ENCODE data around the gene INTS3.
A peak's percentile ranks its signal among the peaks of the same experiment; 100 is the strongest.

INTS3 gene

GRCh38 chr1:153800516-153800915 is 72.7 kb downstream of the INTS3 start:
- no peak overlapping the region for H3K27ac ChIP-seq
- H3K4me3 ChIP-seq, result no peak overlapping the region
- no peaks in the 10 kb centered on the region for H3K4me1 ChIP-seq
- peak in 1 of 2 donors; percentile 43 for DNase-seq
- H3K27me3 ChIP-seq, result no peaks in the 10 kb centered on the region
- no peaks in the 10 kb centered on the region for H3K9me3 ChIP-seq
- TF ChIP-seq, protein P1, sequence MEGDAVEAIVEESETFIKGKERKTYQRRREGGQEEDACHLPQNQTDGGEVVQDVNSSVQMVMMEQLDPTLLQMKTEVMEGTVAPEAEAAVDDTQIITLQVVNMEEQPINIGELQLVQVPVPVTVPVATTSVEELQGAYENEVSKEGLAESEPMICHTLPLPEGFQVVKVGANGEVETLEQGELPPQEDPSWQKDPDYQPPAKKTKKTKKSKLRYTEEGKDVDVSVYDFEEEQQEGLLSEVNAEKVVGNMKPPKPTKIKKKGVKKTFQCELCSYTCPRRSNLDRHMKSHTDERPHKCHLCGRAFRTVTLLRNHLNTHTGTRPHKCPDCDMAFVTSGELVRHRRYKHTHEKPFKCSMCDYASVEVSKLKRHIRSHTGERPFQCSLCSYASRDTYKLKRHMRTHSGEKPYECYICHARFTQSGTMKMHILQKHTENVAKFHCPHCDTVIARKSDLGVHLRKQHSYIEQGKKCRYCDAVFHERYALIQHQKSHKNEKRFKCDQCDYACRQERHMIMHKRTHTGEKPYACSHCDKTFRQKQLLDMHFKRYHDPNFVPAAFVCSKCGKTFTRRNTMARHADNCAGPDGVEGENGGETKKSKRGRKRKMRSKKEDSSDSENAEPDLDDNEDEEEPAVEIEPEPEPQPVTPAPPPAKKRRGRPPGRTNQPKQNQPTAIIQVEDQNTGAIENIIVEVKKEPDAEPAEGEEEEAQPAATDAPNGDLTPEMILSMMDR (IDR thresholded peaks at IDR 0.05), result no peak
- peaks cover 0 to 24% (median 0%) of the 10 kb centered on the region in 3 donors for H3K36me3 ChIP-seq
- intact Hi-C loops (cut with DNase I; ENCODE audit: low total_unique reads), result loop anchor here (10.0 kb wide), 1 partner anchor 464 kb away; no protein-coding TSS in a partner anchor

DNA sequence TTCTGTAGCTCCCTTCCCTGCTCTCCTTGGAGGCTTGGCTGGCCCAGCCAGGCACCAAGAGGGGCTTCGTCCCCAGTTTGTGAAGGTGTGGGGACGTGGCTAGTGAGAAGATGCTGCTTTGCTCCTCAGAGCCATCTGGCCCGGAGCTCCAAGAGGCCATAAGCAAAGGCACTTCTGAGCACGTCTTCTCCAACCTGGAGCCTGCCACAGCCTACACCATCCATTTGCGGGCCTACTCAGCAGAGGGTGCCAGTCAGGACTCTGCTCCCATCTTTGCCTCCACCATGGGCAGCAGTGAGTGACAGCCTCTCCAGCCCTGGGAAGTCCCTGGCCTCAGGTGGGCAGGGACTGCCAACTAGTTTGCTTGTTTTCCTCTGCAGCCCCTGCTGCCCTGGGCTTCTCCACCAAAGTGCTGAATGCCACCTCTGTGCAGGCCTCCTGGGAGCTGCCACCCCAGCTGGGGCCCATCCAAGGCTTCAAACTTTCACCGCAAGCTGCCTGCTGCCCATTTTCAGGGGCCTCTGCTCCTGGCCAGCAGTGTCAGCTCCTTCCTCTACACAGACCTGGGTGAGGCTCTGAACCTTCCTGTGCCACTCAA is 73.3 kb downstream of the INTS3 start:
- Histone ChIP-seq H3K4me1 (no peaks in the 10 kb centered on the region), H3K36me3 (peaks cover 0 to 28% (median 0%) of the 10 kb centered on the region in 3 donors), H3K9me3 (no peaks in the 10 kb centered on the region), H3K27me3 (no peaks in the 10 kb centered on the region), H3K27ac (no peak overlapping the region), H3K4me3 (no peak overlapping the region)
- TF ChIP-seq, protein P1 (IDR thresholded peaks at IDR 0.05), result no peak
- no peak for DNase-seq
- intact Hi-C loops (cut with DNase I; ENCODE audit: low total_unique reads), result loop anchor here (10.0 kb wide), 1 partner anchor 464 kb away; no protein-coding TSS in a partner anchor

- DNase-seq, result peak; percentile 8 to 46
- peaks cover 0 to 34% (median 0%) of the 10 kb centered on the region in 3 donors for H3K36me3 ChIP-seq
- H3K4me3 ChIP-seq, result no peak overlapping the region
- H3K4me1 ChIP-seq, result no peaks in the 10 kb centered on the region
- no peaks in the 10 kb centered on the region for H3K9me3 ChIP-seq
- intact Hi-C loops (cut with DNase I; ENCODE audit: low total_unique reads), result loop anchor here (10.0 kb wide), 1 partner anchor 463 kb away; no protein-coding TSS in a partner anchor
- H3K27me3 ChIP-seq, result no peaks in the 10 kb centered on the region
- TF ChIP-seq, protein P1 (IDR thresholded peaks at IDR 0.05), result no peak
- no peak overlapping the region for H3K27ac ChIP-seq
Measured at GRCh38 chr1:153801786-153802697, 74.2 kb downstream of the INTS3 start.

DNA sequence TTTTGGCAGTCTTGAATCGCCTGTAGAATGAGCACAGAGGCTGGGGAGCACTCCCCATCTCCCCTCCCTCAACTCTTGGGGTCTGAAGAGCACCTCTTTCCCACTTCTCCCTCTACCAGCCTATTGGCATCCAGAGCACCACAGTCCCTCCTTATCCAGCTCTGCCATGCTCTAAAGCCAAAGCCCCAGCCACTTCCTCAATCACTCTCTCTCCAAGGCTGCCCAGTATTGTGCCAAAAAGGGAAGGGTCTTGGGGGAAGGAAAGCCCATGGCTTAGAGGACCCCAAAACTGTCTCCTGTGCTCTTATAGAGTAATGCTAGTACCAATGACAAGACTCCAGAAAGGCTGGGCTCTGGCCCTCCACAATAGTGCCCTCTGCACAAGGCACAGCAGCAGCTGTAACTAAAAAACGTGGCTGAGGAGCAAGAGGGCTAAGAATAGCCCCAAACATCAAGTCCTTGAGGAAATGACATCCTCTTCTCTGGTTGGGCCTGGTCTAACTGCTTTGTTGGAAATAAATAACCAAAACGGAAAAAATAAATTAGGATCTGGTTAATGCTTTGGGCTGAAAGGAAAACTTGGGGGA is 75.7 kb downstream of the INTS3 start:
- Histone ChIP-seq H3K4me3 (no peak overlapping the region), H3K9me3 (no peaks in the 10 kb centered on the region), H3K36me3 (peaks cover 2 to 49% (median 13%) of the 10 kb centered on the region in 3 donors), H3K27ac (no peak overlapping the region), H3K4me1 (no peaks in the 10 kb centered on the region), H3K27me3 (no peaks in the 10 kb centered on the region)
- TF ChIP-seq, protein P1 (IDR thresholded peaks at IDR 0.05), result no peak
- intact Hi-C loops (cut with DNase I; ENCODE audit: low total_unique reads), result loop anchor here (10.0 kb wide), 1 partner anchor 461 kb away; no protein-coding TSS in a partner anchor
- DNase-seq, result peak in 1 of 2 donors; percentile 48

- H3K27me3 ChIP-seq, result no peaks in the 10 kb centered on the region
- H3K36me3 ChIP-seq, result peaks cover 8 to 55% (median 18%) of the 10 kb centered on the region in 3 donors
- TF ChIP-seq, protein P1 (IDR thresholded peaks at IDR 0.05), result no peak
- H3K4me1 ChIP-seq, result no peaks in the 10 kb centered on the region
- H3K4me3 ChIP-seq, result no peak overlapping the region
- intact Hi-C loops (cut with DNase I; ENCODE audit: low total_unique reads), result loop anchor here (10.0 kb wide), 1 partner anchor 461 kb away; no protein-coding TSS in a partner anchor
- H3K27ac ChIP-seq, result no peak overlapping the region
- no peaks in the 10 kb centered on the region for H3K9me3 ChIP-seq
- peak in 1 of 2 donors; percentile 42 for DNase-seq
Measured at GRCh38 chr1:153804112-153804511, 76.3 kb downstream of the INTS3 start.

Measured in tibial artery (tissue), 4 donors.